Activated naive CD4-positive, alpha-beta T cell treated with anti-CD3 and anti-CD28 coated beads, Interleukin-2, amount 50 U/mL, for 24 hours (primary cell): ENCODE data around the gene CFAP97D2.

Experiments
- H3K27ac Mint-ChIP-seq: one replicate; pipeline ENCODE4 v1.8.0; 2021; ENCODE audit warnings: mild to moderate bottlenecking, mixed read lengths
- H3K27me3 Mint-ChIP-seq: one replicate; pipeline ENCODE4 v1.8.0; 2021; ENCODE audit warnings: mixed read lengths
- H3K36me3 Mint-ChIP-seq: one replicate; pipeline ENCODE4 v1.8.0; 2021; ENCODE audit warnings: mixed read lengths
- H3K4me1 Mint-ChIP-seq: one replicate; pipeline ENCODE4 v1.8.0; 2021; ENCODE audit warnings: mixed read lengths
- H3K4me3 Mint-ChIP-seq: one replicate; pipeline ENCODE4 v1.8.0; 2021; ENCODE audit warnings: mild to moderate bottlenecking, mixed read lengths
- H3K9me3 Mint-ChIP-seq: one replicate; pipeline ENCODE4 v1.8.0; 2021; ENCODE audit warnings: mixed read lengths

The CFAP97D2 gene

DNA sequence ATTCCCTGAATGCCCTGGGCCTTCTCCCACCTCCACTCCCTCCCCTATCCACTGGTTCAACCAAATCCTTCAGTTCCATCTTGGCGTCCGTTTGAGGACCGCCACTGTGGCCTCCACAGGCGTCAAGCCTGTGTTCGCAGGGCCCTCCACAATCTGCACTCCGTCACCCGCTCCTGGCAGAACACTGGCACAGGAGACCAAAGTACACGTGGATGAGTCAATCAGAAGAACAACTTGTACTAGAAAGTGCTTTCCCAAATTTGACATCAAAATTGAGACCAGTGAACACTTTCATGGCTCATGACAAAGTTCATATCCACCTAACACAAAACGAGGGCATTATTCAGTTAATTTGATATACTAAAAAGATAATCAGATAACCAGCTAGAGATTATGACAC is 49.1 kb downstream of the CFAP97D2 start:
- Mint-ChIP-seq H3K4me1 (peaks cover 41% of the 10 kb centered on the region), H3K4me3 (no peak overlapping the region), H3K27me3 (no peaks in the 10 kb centered on the region), H3K9me3 (no peaks in the 10 kb centered on the region), H3K36me3 (no peaks in the 10 kb centered on the region), H3K27ac (no peak overlapping the region)

DNA sequence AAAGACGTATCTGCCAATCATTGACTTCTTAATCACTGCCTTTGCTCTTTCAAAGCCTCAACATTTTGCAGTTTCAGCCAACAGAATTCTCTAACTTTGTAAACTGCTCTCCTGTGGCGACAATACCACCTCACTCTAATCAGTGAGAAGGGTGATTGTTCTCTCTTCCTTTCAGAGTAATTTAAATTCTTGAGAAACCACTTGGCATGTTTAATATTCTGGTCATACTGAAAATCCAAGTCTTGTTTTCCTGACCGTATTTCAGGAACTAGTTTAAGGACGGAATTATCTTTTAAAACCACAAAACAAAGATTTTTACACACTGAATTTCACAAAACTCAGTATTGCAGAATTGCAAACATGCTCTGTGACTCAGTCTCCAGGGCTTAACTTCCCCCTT is 50.4 kb downstream of the CFAP97D2 start:
- Mint-ChIP-seq H3K36me3 (no peaks in the 10 kb centered on the region), H3K4me1 (peaks cover 39% of the 10 kb centered on the region), H3K4me3 (no peak overlapping the region), H3K9me3 (no peaks in the 10 kb centered on the region), H3K27me3 (no peaks in the 10 kb centered on the region), H3K27ac (no peak overlapping the region)

DNA sequence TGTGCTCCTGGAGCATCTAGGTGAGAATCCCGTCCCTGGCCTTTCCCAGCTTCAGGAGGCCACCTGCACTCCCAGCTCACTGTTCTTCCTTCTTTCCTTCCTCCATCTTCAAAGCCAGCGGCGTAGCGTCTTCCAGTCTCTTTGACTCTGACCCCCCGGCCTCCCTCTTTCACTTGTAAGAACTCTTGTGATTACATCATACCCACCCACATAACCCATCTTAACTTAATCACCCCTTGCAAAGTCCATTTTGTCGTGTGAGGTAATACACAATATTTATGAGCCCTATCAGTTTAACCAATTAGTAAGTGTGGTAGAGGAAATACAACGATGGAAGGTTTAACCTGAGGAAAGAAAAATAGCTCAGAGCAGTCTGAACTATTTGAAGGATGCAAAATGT is 51.1 kb downstream of the CFAP97D2 start:
- Mint-ChIP-seq H3K9me3 (no peaks in the 10 kb centered on the region), H3K4me3 (no peak overlapping the region), H3K36me3 (no peaks in the 10 kb centered on the region), H3K27ac (peak overlapping the region; percentile 80), H3K4me1 (peaks cover 34% of the 10 kb centered on the region), H3K27me3 (no peaks in the 10 kb centered on the region)

- Mint-ChIP-seq H3K4me1 (peaks cover 34% of the 10 kb centered on the region), H3K9me3 (no peaks in the 10 kb centered on the region), H3K36me3 (no peaks in the 10 kb centered on the region), H3K4me3 (no peak overlapping the region), H3K27me3 (no peaks in the 10 kb centered on the region), H3K27ac (peak overlapping the region; percentile 76)
Measured at GRCh38 chr13:114230575-114230974, 51.5 kb downstream of the CFAP97D2 start.

DNA sequence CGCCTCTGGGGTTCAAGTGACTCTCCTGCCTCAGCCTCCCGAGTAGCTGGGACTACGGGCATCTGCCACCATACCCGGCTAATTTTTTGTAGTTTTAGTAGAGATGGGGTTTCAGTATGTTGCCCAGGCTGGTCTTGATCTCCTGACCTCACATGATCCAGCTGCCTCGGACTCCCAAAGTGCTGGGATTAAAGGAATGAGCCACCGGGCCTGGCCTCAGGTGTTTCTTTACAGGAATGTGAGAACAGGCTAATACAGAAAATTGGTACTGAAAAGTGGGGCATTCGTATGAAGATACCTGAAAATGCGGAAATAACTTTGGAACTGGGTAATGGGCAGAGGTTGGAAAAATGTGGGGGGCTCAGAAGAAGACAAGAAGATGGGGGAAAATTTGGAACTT is 52.8 kb downstream of the CFAP97D2 start:
- Mint-ChIP-seq H3K9me3 (no peaks in the 10 kb centered on the region), H3K4me1 (peaks cover 32% of the 10 kb centered on the region), H3K27me3 (no peaks in the 10 kb centered on the region), H3K27ac (peak overlapping the region; percentile 14), H3K36me3 (no peaks in the 10 kb centered on the region), H3K4me3 (no peak overlapping the region)

DNA sequence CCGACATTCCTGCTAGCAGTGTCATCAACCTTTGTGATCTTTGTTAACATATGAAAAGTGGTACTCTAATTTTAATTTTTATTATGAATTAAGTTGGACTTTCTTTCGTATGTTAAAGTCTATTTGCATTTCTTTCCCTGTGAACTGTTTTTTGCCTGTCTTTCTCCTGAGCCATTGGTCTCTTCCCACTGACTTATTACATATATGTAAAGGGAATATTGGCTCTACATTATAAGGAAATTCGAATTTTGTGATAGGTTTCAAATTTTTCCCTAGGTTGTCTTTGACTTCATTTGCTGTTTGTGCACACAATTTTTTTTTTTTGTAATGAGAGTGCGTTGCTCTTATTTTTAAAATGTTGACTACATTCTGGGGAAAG is 55.2 kb downstream of the CFAP97D2 start:
- no peaks in the 10 kb centered on the region for H3K9me3 Mint-ChIP-seq
- H3K4me1 Mint-ChIP-seq, result peaks cover 33% of the 10 kb centered on the region
- peaks cover 9% of the 10 kb centered on the region for H3K36me3 Mint-ChIP-seq

DNA sequence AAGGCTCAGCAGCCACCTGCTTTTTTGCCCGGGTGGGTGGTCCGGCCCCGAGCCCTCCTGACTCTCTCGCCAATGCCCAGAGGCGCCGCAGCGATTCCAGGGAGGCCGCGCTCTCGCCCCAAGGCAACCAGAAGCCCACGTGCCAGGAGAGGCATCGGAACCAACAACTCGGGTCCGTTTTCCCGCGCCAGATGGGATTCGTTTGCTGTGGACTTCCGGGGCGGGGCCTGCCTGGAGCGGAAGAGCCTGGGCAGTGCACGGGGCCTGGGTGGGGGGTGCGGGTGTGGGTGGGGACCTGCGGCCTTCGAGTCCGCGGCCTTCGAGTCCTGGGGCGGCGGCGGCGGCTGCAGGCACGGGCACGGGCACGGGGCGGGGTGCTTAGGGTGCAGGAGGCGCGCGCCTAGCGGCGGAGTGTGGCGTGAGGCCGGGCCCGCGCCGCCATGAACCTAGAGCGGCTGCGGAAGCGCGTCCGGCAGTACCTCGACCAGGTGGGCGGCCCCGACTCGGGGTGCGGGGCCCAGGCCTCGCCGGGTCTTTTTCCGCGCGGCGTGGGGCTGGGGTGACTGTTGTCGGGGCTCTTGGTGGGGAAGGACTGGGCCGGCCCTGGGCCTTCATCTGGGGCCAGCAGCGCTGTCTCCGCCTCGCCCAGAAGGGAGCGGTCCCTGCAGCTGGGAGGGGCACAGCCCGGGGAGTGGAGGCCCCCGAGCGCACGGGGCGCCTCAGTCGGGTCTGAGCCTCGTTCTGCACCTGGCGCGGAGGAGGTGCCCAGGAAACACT is 55.8 kb downstream of the CFAP97D2 start, which contains the start of gene CDC16:
Gene CDC16, plus strand, starts transcription at position 253 of the 777 bp plus-strand sequence. Its CDS starts 188 bp downstream, at position 441.
- peaks cover 33% of the 10 kb centered on the region for H3K4me1 Mint-ChIP-seq

More for the DNA sequence above, 55.2 kb downstream of the CFAP97D2 start:
- Mint-ChIP-seq H3K4me3 (peak overlapping the region; percentile 94), H3K27ac (peak overlapping the region; percentile 94), H3K27me3 (no peaks in the 10 kb centered on the region)

DNA sequence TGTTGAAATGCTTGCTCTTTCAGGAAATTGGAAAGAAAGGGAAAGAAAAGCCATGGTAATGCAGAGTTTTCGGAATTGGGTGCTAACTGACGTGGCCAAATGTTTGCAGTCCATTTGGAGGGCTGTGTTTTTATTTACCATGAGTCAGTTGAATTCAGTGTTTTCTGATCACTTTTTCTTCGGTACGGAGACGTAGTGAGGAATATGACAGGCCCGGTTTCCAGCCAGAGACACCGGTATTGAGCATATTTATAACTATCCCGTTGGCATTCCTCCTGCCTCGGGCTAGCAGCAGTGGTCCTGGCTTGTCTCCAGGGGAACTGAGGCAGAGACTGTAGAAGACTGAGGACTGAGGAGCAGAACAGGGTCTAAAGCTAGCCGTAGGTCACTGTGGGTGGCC is 56.6 kb downstream of the CFAP97D2 start:
- H3K4me3 Mint-ChIP-seq, result peak overlapping the region; percentile 94
- H3K9me3 Mint-ChIP-seq, result no peaks in the 10 kb centered on the region
- H3K27me3 Mint-ChIP-seq, result no peaks in the 10 kb centered on the region
- H3K4me1 Mint-ChIP-seq, result peaks cover 28% of the 10 kb centered on the region
- H3K27ac Mint-ChIP-seq, result peak overlapping the region; percentile 59
- peaks cover 10% of the 10 kb centered on the region for H3K36me3 Mint-ChIP-seq

More for the DNA sequence above, 55.8 kb downstream of the CFAP97D2 start, which contains the start of gene CDC16:
- H3K9me3 Mint-ChIP-seq, result no peaks in the 10 kb centered on the region
- peak within 1 kb of the TSS; percentile 94 for H3K27ac Mint-ChIP-seq
- peak within 1 kb of the TSS; percentile 94 for H3K4me3 Mint-ChIP-seq
- H3K27me3 Mint-ChIP-seq, result no peaks in the 10 kb centered on the region
- peaks cover 10% of the 10 kb centered on the region for H3K36me3 Mint-ChIP-seq

GRCh38 chr13:114236227-114236626 is 57.2 kb downstream of the CFAP97D2 start:
- H3K27me3 Mint-ChIP-seq, result no peaks in the 10 kb centered on the region
- peaks cover 10% of the 10 kb centered on the region for H3K36me3 Mint-ChIP-seq
- peaks cover 29% of the 10 kb centered on the region for H3K4me1 Mint-ChIP-seq
- H3K9me3 Mint-ChIP-seq, result no peaks in the 10 kb centered on the region
- peak overlapping the region; percentile 94 for H3K4me3 Mint-ChIP-seq
- H3K27ac Mint-ChIP-seq, result no peak overlapping the region

DNA sequence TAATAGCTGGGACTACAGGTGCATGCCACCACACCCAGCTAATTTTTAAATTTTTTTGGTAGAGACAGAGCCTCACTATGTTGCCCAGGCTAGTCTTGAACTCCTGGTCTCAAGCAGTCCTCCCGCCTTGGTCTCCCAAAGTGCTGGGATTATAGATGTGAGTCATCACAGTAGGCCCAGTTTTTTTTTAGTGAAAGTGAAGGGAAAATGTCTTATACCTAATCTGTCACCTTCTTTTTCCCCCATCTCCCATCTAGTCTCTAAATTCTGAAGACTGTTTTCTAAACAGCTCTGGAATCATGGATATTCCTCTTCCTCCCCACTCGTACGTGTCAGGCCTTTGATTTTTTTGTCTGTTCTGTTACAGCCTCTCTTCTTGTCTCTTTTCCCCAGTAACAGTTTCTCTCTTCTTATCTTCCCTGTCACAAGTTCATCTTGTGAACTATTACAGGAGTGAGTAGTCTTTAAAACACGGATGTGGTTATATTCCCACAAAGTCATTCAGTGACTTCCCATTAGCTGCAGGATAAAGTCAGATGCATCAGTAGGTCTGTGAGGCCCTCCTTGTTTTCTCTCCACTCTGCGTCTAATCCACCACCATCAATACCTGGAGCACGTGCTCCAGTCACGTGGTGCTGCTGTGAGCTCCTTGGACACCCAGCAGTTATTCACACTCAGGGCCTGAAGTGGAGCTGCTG is 58.5 kb downstream of the CFAP97D2 start:
- Mint-ChIP-seq H3K27ac (peak overlapping the region; percentile 82), H3K4me1 (peaks cover 30% of the 10 kb centered on the region), H3K36me3 (peaks cover 16% of the 10 kb centered on the region), H3K27me3 (no peaks in the 10 kb centered on the region), H3K4me3 (peak overlapping the region; percentile 8), H3K9me3 (no peaks in the 10 kb centered on the region)

- H3K36me3 Mint-ChIP-seq, result peaks cover 22% of the 10 kb centered on the region
- H3K4me1 Mint-ChIP-seq, result peaks cover 11% of the 10 kb centered on the region
- no peaks in the 10 kb centered on the region for H3K9me3 Mint-ChIP-seq
- H3K27me3 Mint-ChIP-seq, result no peaks in the 10 kb centered on the region
- no peak overlapping the region for H3K27ac Mint-ChIP-seq
- H3K4me3 Mint-ChIP-seq, result no peak overlapping the region
Measured at GRCh38 chr13:114241918-114242317, 62.9 kb downstream of the CFAP97D2 start.

DNA sequence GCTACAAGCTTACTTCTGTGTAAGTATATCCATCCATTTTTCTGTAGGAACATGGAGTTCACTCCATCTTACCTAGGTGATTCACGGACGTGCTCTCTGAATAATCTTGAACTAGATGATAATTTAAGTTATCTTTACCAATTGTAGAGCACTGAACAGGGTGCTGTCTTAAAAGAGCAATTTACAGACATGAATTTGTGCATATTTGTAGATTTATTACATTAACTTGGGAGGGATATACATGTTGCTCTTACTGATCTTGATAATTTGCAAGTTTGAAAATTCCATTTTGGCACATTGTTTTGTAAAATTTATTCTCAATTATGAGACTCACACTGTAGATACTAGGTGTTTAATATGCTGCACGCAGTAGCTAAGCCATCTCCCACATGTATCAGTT is 64.9 kb downstream of the CFAP97D2 start:
- Mint-ChIP-seq H3K27ac (no peak overlapping the region), H3K9me3 (no peaks in the 10 kb centered on the region), H3K4me1 (peaks cover 8% of the 10 kb centered on the region), H3K36me3 (peaks cover 19% of the 10 kb centered on the region), H3K4me3 (no peak overlapping the region), H3K27me3 (no peaks in the 10 kb centered on the region)

DNA sequence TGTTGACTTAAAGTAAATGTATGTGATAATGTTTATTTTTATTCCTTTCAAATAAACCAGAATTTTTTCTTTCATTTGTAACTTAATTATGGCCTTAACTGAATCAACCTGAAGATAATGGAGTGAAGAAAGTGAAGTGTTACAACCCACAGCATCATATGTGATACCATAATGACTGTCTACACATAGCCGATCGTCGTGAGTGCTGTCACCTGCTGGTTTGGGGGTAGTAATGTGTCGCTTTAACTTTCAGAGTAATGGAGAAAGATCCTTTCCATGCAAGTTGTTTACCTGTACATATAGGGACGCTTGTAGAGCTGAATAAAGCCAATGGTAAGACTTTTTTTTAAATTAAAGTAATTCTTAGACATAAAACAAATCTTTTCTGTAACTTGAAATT is 65.6 kb downstream of the CFAP97D2 start:
- Mint-ChIP-seq H3K4me1 (peaks cover 8% of the 10 kb centered on the region), H3K36me3 (peaks cover 15% of the 10 kb centered on the region), H3K4me3 (no peak overlapping the region), H3K27ac (no peak overlapping the region), H3K9me3 (no peaks in the 10 kb centered on the region), H3K27me3 (no peaks in the 10 kb centered on the region)

DNA sequence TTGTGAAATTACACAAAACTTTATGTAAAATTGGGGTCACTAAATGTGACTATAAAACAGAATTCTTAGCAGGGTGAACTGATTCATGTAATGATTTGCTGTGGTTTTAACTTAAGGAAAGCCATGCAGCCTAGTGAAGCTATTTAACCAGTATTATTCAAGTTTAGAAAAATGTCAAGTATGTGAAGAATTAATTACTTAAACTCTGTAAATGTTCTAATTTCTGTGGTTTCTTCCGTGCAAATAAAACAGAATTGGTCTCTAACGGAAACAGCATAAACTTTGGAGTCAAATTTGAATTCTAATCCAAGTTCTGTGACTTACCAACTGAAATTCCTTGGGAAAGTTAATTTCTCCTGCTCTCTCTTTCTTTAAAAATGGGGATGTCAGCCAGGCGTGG is 69.0 kb downstream of the CFAP97D2 start:
- no peaks in the 10 kb centered on the region for H3K27me3 Mint-ChIP-seq
- H3K36me3 Mint-ChIP-seq, result peaks cover 11% of the 10 kb centered on the region
- no peak overlapping the region for H3K27ac Mint-ChIP-seq
- H3K4me3 Mint-ChIP-seq, result no peak overlapping the region
- no peaks in the 10 kb centered on the region for H3K9me3 Mint-ChIP-seq
- peaks cover 4% of the 10 kb centered on the region for H3K4me1 Mint-ChIP-seq

GRCh38 chr13:114249077-114249476 is 70.0 kb downstream of the CFAP97D2 start:
- Mint-ChIP-seq H3K9me3 (no peaks in the 10 kb centered on the region), H3K27ac (no peak overlapping the region), H3K4me1 (peaks cover 10% of the 10 kb centered on the region), H3K36me3 (peaks cover 12% of the 10 kb centered on the region), H3K27me3 (no peaks in the 10 kb centered on the region), H3K4me3 (no peak overlapping the region)
